Measurements from ENCODE around the gene PHF12.

The PHF12 gene

GRCh38 chr17:28951428-28951990 is at the start of gene PHF12:
TSS of gene PHF12 (minus strand) at chr17:28951518. CDS start at chr17:28950960, 558 bp downstream.
- peak; percentile 100 for DNase-seq (ENCODE audit: low read depth, low spot score)

- DNase-seq (ENCODE audit: low read depth, low spot score) = no peak
Measured at GRCh38 chr17:29000973-29001372, 49.7 kb upstream of the PHF12 start.

GRCh38 chr17:28999206-28999605 is 47.9 kb upstream of the PHF12 start:
- no peak for DNase-seq (ENCODE audit: low read depth, low spot score)

GRCh38 chr17:28997806-28998205 is 46.5 kb upstream of the PHF12 start:
- no peak for DNase-seq (ENCODE audit: low read depth, low spot score)

- no peak for DNase-seq (ENCODE audit: low read depth, low spot score)
Measured at GRCh38 chr17:28996554-28997096, 45.3 kb upstream of the PHF12 start.

GRCh38 chr17:28993645-28994426 is 42.5 kb upstream of the PHF12 start:
- DNase-seq (ENCODE audit: low read depth, low spot score) = no peak

GRCh38 chr17:28992625-28993600 is 41.6 kb upstream of the PHF12 start:
- peak; percentile 34 for DNase-seq (ENCODE audit: low read depth, low spot score)

- DNase-seq (ENCODE audit: low read depth, low spot score) = no peak
Measured at GRCh38 chr17:28992185-28992584, 40.9 kb upstream of the PHF12 start.

- DNase-seq (ENCODE audit: low read depth, low spot score) = no peak
Measured at GRCh38 chr17:28991779-28992178, 40.5 kb upstream of the PHF12 start.

GRCh38 chr17:28989028-28989427 is 37.7 kb upstream of the PHF12 start:
- DNase-seq (ENCODE audit: low read depth, low spot score) = no peak

GRCh38 chr17:28988475-28988874 is 37.2 kb upstream of the PHF12 start:
- DNase-seq (ENCODE audit: low read depth, low spot score) = no peak

- no peak for DNase-seq (ENCODE audit: low read depth, low spot score)
Measured at GRCh38 chr17:28986714-28987655, 35.7 kb upstream of the PHF12 start.

GRCh38 chr17:28985950-28986713 is 34.8 kb upstream of the PHF12 start:
- no peak for DNase-seq (ENCODE audit: low read depth, low spot score)

- DNase-seq (ENCODE audit: low read depth, low spot score) = no peak
Measured at GRCh38 chr17:28983286-28984230, 32.2 kb upstream of the PHF12 start.

GRCh38 chr17:28982131-28982793 is 30.9 kb upstream of the PHF12 start:
- DNase-seq (ENCODE audit: low read depth, low spot score) = no peak

- no peak for DNase-seq (ENCODE audit: low read depth, low spot score)
Measured at GRCh38 chr17:28978356-28978964, 27.1 kb upstream of the PHF12 start.

GRCh38 chr17:28977659-28978355 is 26.5 kb upstream of the PHF12 start:
- DNase-seq (ENCODE audit: low read depth, low spot score) = no peak
